ENCODE data around the gene TNN. TPM values are rescaled to one million over a fixed set of nuclear protein-coding genes. Genes with fewer than 3 reads are reported as not detected.

The TNN gene
- total RNA-seq, 6 experiments from 2014 or later, result 0.18 to 0.67 (median 0.41) TPM

Small RNAs within 50 kb of the gene (small RNA-seq; reads per million reads assigned to genes)
- 0 reads per million in 2 experiments for gene RF00019

Other genes with a start within 250 kb of the TNN start
- gene CACYBP, start 67.9 kb upstream of the TNN start, total RNA-seq, result 10 to 100 TPM; 20.3 to 60.0 (median 31.2) TPM
- gene MRPS14, start 44.4 kb upstream of the TNN start, total RNA-seq, result 10 to 100 TPM in 5 of 6 experiments, 1 to 10 TPM in 1; 9.4 to 22.8 (median 18.8) TPM
- gene KIAA0040, start 124.9 kb downstream of the TNN start, total RNA-seq, result 10 to 100 TPM in 1 of 6 experiments, 1 to 10 TPM in 5; 4.6 to 13.5 (median 5.3) TPM